ENCODE measurements around the gene GMPPA. TPM values are rescaled to one million over a fixed set of nuclear protein-coding genes. Genes with fewer than 3 reads are reported as not detected.

Gene GMPPA
- total RNA-seq, 2 experiments from 2014 or later = 34.5 to 40.5 TPM

DNA sequence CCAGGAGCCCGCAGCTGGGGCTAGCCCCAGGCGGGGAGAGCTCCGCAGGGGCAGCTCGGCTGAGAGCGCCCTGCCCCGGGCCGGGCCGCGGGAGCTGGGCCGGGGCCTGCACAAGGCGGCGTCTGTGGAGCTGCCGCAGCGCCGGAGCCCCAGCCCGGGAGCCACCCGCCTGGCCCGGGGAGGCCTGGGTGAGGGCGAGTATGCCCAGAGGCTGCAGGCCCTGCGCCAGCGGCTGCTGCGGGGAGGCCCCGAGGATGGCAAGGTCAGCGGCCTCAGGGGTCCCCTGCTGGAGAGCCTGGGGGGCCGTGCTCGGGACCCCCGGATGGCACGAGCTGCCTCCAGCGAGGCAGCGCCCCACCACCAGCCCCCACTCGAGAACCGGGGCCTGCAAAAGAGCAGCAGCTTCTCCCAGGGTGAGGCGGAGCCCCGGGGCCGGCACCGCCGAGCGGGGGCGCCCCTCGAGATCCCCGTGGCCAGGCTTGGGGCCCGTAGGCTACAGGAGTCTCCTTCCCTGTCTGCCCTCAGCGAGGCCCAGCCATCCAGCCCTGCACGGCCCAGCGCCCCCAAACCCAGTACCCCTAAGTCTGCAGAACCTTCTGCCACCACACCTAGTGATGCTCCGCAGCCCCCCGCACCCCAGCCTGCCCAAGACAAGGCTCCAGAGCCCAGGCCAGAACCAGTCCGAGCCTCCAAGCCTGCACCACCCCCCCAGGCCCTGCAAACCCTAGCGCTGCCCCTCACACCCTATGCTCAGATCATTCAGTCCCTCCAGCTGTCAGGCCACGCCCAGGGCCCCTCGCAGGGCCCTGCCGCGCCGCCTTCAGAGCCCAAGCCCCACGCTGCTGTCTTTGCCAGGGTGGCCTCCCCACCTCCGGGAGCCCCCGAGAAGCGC is 15.0 kb upstream of the GMPPA start:
- H3K27me3 Mint-ChIP-seq = peaks cover 39% of the 10 kb centered on the region
- no peak overlapping the region for H3K27ac Mint-ChIP-seq
- ChIA-PET CTCF (interaction anchor here (0.6 to 1.3 kb wide), 4 partner anchors 24 to 1900 kb away, joined by 3 to 6 read pairs (median 4); partner anchors contain the start of gene IHH), POLR2A (no interaction called here)
- no peak for DNase-seq
- no peak overlapping the region for H3K4me3 Mint-ChIP-seq
- H3K9me3 Mint-ChIP-seq = no peaks in the 10 kb centered on the region
- peaks cover 2% of the 10 kb centered on the region for H3K4me1 Mint-ChIP-seq
- H3K36me3 Mint-ChIP-seq (ENCODE audit: low read depth) = no peaks in the 10 kb centered on the region

DNA sequence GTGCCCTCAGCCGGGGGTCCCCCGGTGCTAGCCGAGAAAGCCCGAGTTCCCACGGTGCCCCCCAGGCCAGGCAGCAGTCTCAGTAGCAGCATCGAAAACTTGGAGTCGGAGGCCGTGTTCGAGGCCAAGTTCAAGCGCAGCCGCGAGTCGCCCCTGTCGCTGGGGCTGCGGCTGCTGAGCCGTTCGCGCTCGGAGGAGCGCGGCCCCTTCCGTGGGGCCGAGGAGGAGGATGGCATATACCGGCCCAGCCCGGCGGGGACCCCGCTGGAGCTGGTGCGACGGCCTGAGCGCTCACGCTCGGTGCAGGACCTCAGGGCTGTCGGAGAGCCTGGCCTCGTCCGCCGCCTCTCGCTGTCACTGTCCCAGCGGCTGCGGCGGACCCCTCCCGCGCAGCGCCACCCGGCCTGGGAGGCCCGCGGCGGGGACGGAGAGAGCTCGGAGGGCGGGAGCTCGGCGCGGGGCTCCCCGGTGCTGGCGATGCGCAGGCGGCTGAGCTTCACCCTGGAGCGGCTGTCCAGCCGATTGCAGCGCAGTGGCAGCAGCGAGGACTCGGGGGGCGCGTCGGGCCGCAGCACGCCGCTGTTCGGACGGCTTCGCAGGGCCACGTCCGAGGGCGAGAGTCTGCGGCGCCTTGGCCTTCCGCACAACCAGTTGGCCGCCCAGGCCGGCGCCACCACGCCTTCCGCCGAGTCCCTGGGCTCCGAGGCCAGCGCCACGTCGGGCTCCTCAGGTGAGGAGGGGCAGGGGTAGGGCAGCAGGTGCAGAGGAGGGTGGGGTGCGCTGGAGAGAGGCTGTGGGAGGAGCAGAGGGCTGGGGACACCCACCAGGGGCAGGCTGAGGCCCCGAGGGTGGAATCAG is 14.1 kb upstream of the GMPPA start:
- no peaks in the 10 kb centered on the region for H3K9me3 Mint-ChIP-seq
- peaks cover 39% of the 10 kb centered on the region for H3K27me3 Mint-ChIP-seq
- DNase-seq = no peak
- H3K4me3 Mint-ChIP-seq = no peak overlapping the region
- ChIA-PET CTCF (interaction anchor here (0.7 to 1.5 kb wide), 3 partner anchors 11 to 424 kb away, joined by 4 to 7 read pairs (median 6); partner anchors contain the start of gene IHH), POLR2A (no interaction called here)
- H3K27ac Mint-ChIP-seq = no peak overlapping the region
- no peaks in the 10 kb centered on the region for H3K36me3 Mint-ChIP-seq (ENCODE audit: low read depth)
- peaks cover 2% of the 10 kb centered on the region for H3K4me1 Mint-ChIP-seq

DNA sequence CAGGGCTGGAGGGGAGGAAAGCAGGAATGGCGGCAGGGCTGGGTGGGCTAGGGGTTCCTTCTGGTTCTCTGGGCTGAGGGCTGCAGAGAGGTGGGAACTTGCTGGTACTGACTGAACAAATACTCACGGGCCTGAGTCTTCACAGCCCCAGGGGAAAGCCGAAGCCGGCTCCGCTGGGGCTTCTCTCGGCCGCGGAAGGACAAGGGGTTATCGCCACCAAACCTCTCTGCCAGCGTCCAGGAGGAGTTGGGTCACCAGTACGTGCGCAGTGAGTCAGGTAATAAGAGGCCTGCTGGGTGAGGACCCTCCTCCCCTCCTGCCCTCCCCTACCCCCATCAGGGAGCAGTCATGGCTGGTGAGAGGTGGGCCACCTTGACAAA is 13.5 kb upstream of the GMPPA start:
- H3K27ac Mint-ChIP-seq = no peak overlapping the region
- peaks cover 2% of the 10 kb centered on the region for H3K4me1 Mint-ChIP-seq
- no peaks in the 10 kb centered on the region for H3K36me3 Mint-ChIP-seq (ENCODE audit: low read depth)
- POLR2A ChIA-PET = no interaction called here
- CTCF ChIA-PET = interaction anchor here (1.3 to 1.5 kb wide), 2 partner anchors 11 to 23 kb away, joined by 4 to 7 read pairs; a partner anchor contains a TSS
- DNase-seq = no peak
- H3K27me3 Mint-ChIP-seq = peaks cover 39% of the 10 kb centered on the region
- H3K9me3 Mint-ChIP-seq = no peaks in the 10 kb centered on the region
- no peak overlapping the region for H3K4me3 Mint-ChIP-seq

DNA sequence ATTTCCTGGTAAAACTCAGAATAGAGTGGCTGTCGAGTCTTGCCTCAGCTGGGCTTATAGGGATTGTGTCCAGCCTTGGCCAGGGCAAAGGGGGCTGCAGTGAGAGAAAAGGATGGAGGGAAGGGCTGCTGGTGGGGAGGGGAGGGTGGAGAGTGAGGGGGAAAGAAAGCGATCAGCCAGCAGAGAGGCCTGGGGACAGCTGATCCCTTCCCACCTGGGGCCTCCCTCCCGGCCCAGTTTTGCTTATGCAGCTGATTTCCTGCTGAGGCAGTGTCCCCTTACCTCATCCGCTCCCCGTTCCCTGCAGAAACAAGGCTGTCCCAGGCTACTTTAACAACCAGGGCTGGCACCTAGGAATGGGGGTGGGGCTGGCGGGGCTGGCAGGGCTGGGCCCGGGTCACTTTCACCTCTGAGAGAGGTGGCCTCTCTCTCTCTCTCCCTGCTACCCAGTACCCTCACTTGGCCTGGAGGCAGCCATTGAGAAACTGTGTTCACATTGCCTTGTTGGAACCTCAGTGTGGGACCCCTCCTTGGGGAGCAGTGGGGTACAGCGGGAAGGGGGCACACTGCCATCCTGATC is 12.2 kb upstream of the GMPPA start:
- Mint-ChIP-seq H3K36me3 (ENCODE audit: low read depth) (no peaks in the 10 kb centered on the region), H3K9me3 (no peaks in the 10 kb centered on the region), H3K4me1 (peaks cover 2% of the 10 kb centered on the region), H3K27me3 (peaks cover 34% of the 10 kb centered on the region), H3K4me3 (no peak overlapping the region), H3K27ac (no peak overlapping the region)
- DNase-seq = no peak
- ChIA-PET POLR2A (no interaction called here), CTCF (interaction anchor here (0.6 to 1.5 kb wide), 5 partner anchors 9 to 82 kb away, joined by 3 to 7 read pairs (median 3); partner anchors contain the start of gene GMPPA)

DNA sequence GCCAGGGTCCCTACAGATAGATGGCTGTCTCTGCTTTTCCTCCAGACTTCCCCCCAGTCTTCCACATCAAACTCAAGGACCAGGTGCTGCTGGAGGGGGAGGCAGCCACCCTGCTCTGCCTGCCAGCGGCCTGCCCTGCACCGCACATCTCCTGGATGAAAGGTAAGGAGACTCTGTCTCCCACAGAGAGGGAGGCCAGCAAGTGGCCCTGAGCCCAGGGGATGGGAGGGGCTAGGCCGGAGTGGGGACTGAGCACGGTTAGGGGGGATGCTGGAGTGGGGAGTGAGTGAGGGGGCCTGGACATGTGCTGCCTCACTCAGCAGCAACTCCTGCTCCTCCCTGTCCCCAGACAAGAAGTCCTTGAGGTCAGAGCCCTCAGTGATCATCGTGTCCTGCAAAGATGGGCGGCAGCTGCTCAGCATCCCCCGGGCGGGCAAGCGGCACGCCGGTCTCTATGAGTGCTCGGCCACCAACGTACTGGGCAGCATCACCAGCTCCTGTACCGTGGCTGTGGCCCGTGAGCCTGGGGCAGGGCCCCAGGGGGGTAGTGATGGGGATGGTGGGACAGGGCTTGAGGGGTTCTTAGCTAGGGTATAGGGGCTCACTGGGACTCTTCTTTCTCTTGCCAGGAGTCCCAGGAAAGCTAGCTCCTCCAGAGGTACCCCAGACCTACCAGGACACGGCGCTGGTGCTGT is 10.4 kb upstream of the GMPPA start:
- H3K4me3 Mint-ChIP-seq = no peak overlapping the region
- no peaks in the 10 kb centered on the region for H3K36me3 Mint-ChIP-seq (ENCODE audit: low read depth)
- CTCF ChIA-PET = interaction anchor here (1.3 kb wide), 1 partner anchor 53 kb away, joined by 3 read pairs; no protein-coding TSS in a partner anchor

DNA sequence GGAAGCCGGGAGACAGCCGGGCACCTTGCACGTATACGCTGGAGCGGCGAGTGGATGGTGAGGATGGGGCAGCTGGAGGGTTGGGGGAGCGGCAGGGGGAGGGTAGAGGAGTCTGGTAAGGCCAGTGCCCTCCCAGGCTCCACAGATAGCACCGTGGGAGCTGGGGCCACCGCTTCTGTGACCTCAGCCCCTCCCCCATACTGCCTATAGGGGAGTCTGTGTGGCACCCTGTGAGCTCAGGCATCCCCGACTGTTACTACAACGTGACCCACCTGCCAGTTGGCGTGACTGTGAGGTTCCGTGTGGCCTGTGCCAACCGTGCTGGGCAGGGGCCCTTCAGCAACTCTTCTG is 9.9 kb upstream of the GMPPA start:
- ChIA-PET CTCF (interaction anchor here (1.3 kb wide), 1 partner anchor 52 kb away, joined by 3 read pairs; no protein-coding TSS in a partner anchor), POLR2A (no interaction called here)
- H3K9me3 Mint-ChIP-seq = no peaks in the 10 kb centered on the region
- H3K27me3 Mint-ChIP-seq = peaks cover 35% of the 10 kb centered on the region
- H3K36me3 Mint-ChIP-seq (ENCODE audit: low read depth) = no peaks in the 10 kb centered on the region
- DNase-seq = no peak
- H3K27ac Mint-ChIP-seq = no peak overlapping the region
- no peak overlapping the region for H3K4me3 Mint-ChIP-seq
- H3K4me1 Mint-ChIP-seq = peaks cover 2% of the 10 kb centered on the region

More for the DNA sequence above, 10.4 kb upstream of the GMPPA start:
- Mint-ChIP-seq H3K4me1 (peaks cover 2% of the 10 kb centered on the region), H3K27ac (no peak overlapping the region), H3K9me3 (no peaks in the 10 kb centered on the region), H3K27me3 (peaks cover 33% of the 10 kb centered on the region)
- no peak for DNase-seq
- POLR2A ChIA-PET = no interaction called here

DNA sequence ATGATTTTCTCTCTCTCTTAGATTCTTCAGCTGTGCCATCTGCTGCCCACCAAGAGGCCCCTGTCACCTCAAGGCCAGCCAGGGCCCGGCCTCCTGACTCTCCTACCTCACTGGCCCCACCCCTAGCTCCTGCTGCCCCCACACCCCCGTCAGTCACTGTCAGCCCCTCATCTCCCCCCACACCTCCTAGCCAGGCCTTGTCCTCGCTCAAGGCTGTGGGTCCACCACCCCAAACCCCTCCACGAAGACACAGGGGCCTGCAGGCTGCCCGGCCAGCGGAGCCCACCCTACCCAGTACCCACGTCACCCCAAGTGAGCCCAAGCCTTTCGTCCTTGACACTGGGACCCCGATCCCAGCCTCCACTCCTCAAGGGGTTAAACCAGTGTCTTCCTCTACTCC is 9.4 kb upstream of the GMPPA start:
- peaks cover 34% of the 10 kb centered on the region for H3K27me3 Mint-ChIP-seq
- no peaks in the 10 kb centered on the region for H3K36me3 Mint-ChIP-seq (ENCODE audit: low read depth)
- no peak overlapping the region for H3K27ac Mint-ChIP-seq
- H3K4me3 Mint-ChIP-seq = no peak overlapping the region
- no peaks in the 10 kb centered on the region for H3K9me3 Mint-ChIP-seq
- ChIA-PET CTCF (interaction anchor here (1.3 kb wide), 1 partner anchor 52 kb away, joined by 3 read pairs; no protein-coding TSS in a partner anchor), POLR2A (no interaction called here)
- DNase-seq = no peak
- no peaks in the 10 kb centered on the region for H3K4me1 Mint-ChIP-seq

DNA sequence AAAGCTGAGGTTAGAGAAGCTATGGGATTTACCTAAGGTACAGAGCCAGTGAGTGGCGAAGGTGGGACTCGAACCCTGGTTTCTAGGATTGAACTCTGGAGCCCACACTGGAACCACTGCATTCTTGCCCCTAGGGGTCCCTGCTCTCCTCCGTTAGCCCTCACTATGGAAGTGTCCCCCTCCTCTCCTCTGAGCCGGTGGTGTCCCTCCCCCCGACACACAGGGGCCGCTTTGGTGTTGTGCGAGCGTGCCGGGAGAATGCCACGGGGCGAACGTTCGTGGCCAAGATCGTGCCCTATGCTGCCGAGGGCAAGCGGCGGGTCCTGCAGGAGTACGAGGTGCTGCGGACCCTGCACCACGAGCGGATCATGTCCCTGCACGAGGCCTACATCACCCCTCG is 8.5 kb upstream of the GMPPA start:
- Mint-ChIP-seq H3K4me1 (no peaks in the 10 kb centered on the region), H3K27me3 (peaks cover 39% of the 10 kb centered on the region), H3K27ac (no peak overlapping the region), H3K4me3 (no peak overlapping the region), H3K36me3 (ENCODE audit: low read depth) (no peaks in the 10 kb centered on the region), H3K9me3 (no peaks in the 10 kb centered on the region)
- ChIA-PET POLR2A (no interaction called here), CTCF (no interaction called here)
- no peak for DNase-seq

DNA sequence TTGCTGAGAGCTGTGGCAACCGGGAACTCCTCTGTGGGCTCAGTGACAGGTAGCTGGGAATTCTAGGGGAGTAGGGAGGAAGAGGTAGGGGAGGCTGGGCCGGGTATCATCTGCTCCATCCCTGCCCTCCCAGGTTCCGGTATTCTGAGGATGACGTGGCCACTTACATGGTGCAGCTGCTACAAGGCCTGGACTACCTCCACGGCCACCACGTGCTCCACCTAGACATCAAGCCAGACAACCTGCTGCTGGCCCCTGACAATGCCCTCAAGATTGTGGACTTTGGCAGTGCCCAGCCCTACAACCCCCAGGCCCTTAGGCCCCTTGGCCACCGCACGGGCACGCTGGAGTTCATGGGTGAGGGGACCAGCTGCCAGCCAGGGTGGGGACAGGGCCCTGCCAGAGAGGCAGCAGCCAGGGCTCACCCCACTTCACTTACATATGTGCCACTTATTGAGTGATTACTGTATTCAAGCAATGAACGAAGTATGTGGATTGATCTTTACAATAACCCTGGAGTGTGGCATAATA is 8.0 kb upstream of the GMPPA start:
- no peak overlapping the region for H3K4me3 Mint-ChIP-seq
- peaks cover 39% of the 10 kb centered on the region for H3K27me3 Mint-ChIP-seq
- no peaks in the 10 kb centered on the region for H3K9me3 Mint-ChIP-seq
- H3K36me3 Mint-ChIP-seq (ENCODE audit: low read depth) = no peaks in the 10 kb centered on the region
- no peak for DNase-seq
- H3K27ac Mint-ChIP-seq = no peak overlapping the region
- ChIA-PET CTCF (interaction anchor here (2.2 kb wide), 1 partner anchor 40 kb away, joined by 12 read pairs; no protein-coding TSS in a partner anchor), POLR2A (no interaction called here)
- H3K4me1 Mint-ChIP-seq = no peaks in the 10 kb centered on the region

DNA sequence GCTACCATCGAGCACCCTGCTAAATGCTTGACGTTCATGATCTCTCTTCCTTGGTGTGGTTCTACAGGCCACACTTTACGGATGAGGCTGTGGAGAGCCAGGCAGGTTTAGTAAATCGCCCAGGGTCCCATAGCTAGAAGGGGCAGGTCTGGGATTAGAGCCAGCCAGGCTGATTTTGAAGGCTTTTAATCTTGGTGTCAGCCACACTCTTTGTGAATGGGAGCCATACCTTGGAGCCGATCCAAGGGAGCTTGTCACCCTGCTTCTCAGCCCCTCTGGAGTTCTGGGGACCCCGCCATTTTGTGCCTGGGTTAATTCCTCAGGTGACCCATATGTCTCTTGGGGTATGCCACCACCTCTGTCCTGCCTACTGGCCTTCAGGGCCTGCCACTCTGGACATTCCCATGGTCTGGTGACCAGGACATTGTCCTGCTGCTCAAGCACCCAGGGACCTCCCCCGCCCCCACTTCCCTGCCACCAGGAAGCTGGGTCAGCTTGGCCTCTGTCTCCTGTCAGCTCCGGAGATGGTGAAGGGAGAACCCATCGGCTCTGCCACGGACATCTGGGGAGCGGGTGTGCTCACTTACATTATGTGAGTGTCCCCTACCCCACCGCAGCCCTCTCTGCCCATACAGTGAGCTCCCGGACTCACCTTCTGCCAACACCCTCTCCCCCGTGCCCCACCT is 7.3 kb upstream of the GMPPA start:
- Mint-ChIP-seq H3K27me3 (peaks cover 39% of the 10 kb centered on the region), H3K36me3 (ENCODE audit: low read depth) (no peaks in the 10 kb centered on the region), H3K4me3 (no peak overlapping the region), H3K9me3 (no peaks in the 10 kb centered on the region), H3K4me1 (peaks cover 1% of the 10 kb centered on the region), H3K27ac (no peak overlapping the region)
- POLR2A ChIA-PET = no interaction called here
- no peak for DNase-seq
- CTCF ChIA-PET = interaction anchor here (0.6 to 2.2 kb wide), 3 partner anchors 18 to 194 kb away, joined by 3 to 12 read pairs (median 3); no protein-coding TSS in a partner anchor

DNA sequence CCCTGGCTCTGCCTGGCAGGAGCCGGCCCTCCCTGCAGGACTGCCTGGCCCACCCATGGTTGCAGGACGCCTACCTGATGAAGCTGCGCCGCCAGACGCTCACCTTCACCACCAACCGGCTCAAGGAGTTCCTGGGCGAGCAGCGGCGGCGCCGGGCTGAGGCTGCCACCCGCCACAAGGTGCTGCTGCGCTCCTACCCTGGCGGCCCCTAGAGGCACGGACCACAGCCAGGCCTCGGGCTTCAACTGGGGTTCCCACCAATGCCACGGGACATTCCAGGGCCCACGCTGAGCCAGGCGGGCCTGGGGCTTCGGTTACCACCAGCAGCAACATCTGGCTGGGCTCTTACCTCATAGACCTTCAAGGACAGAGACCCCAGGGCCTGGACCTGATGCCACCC is 6.1 kb upstream of the GMPPA start:
- Mint-ChIP-seq H3K27ac (no peak overlapping the region), H3K4me1 (peaks cover 6% of the 10 kb centered on the region), H3K36me3 (ENCODE audit: low read depth) (no peaks in the 10 kb centered on the region), H3K27me3 (peaks cover 44% of the 10 kb centered on the region), H3K4me3 (no peak overlapping the region), H3K9me3 (no peaks in the 10 kb centered on the region)
- ChIA-PET POLR2A (no interaction called here), CTCF (interaction anchor here (2.2 kb wide), 1 partner anchor 38 kb away, joined by 12 read pairs; no protein-coding TSS in a partner anchor)
- DNase-seq = no peak

Measured in activated CD4-positive, alpha-beta T cell treated with anti-CD3 and anti-CD28 coated beads, Interleukin-2, amount 10 ng/mL, durations not matched to agents 7 days and 5 days (primary cell).